HCT116 (cell line): Measurements from ENCODE around the gene SRSF7. TPM values are rescaled to one million over a fixed set of nuclear protein-coding genes. Genes with fewer than 3 reads are reported as not detected.

Experiments used
- ATAC-seq: fragments of 200-7000 bp; cut with Tn5 transposase; 2 replicates; pipeline ENCODE4 v1.9.1; 2020; ENCODE audit warnings: mild to moderate bottlenecking, moderate library complexity
- BruUV-seq: library from RNA; stranded (reverse); fragments of 400-500 nt; replicated peaks from 2 replicates; lab custom pipeline; 2021; lab: Mats Ljungman, UMichigan
- CTCF ChIA-PET: fragments of 300-600 bp; sonication (Branson Sonifier 250); formaldehyde crosslinking; loops from one replicate; lab custom pipeline; 2021; ENCODE audit warnings: antibody characterized with exemption; lab: Charles Lee
- POLR2A ChIA-PET: fragments of 300-600, 350-600 bp; sonication (Branson Sonifier 250); formaldehyde crosslinking; loops from one replicate; lab custom pipeline; 2021; ENCODE audit warnings: antibody characterized with exemption; lab: Charles Lee
- RAD21 ChIA-PET, 2 experiments: fragments of 300-600 bp; sonication (Branson Sonifier 250); formaldehyde crosslinking; loops; one replicate each; lab custom pipeline; 2023; ENCODE audit warnings: low total read pairs in 2 of 2; ENCODE audit not compliant: uncharacterized antibody in 2 of 2, unreplicated experiment in 2 of 2, low non-redundant PET in 1 of 2; lab: Charles Lee
- DNase-seq: peaks from one replicate; pipeline ENCODE4 v3.0.0-alpha.2; 2010; ENCODE audit warnings: low read depth, low spot score
- H2AFZ ChIP-seq: fragments of 200-600 bp; shearing (Covaris generic), sonication (generic); 2 replicates; pipeline ENCODE4 v1.6.1; 2017; ENCODE audit warnings: low read depth, mixed run types, mixed read lengths, antibody characterized with exemption, low read length; ENCODE audit not compliant: poor library complexity, severe bottlenecking
- H3K27ac ChIP-seq: 2 replicates; pipeline ENCODE4 v1.5.1; 2012; ENCODE audit warnings: low read depth, low read length
- H3K27me3 ChIP-seq: fragments of 200-600 bp; sonication (generic); 2 replicates; pipeline ENCODE4 v1.6.1; 2016; ENCODE audit warnings: mixed run types, low read length, mixed read lengths; ENCODE audit not compliant: insufficient read depth
- H3K36me3 ChIP-seq, 2 experiments: fragments of 200-500 bp in 1 of 2; fragments of 200-600 bp in 1 of 2; sonication (Bioruptor generic) in 1 of 2; sonication (generic) in 1 of 2; 2 replicates each; pipeline versions ENCODE4 v1.5.1 to v1.6.1; 2014 to 2016; ENCODE audit warnings: low read length in 2 of 2, inconsistent platforms in 1 of 2, mixed read lengths in 1 of 2, mixed run types in 1 of 2; ENCODE audit not compliant: insufficient read depth in 2 of 2, control insufficient read depth in 1 of 2
- H3K4me1 ChIP-seq, 2 experiments: fragments of 200-600 bp in 1 of 2; sonication (generic) in 1 of 2; 2 replicates each; pipeline versions ENCODE4 v1.5.1 to v1.6.1; 2012 to 2017; ENCODE audit warnings: low read length in 2 of 2, inconsistent platforms in 1 of 2, mild to moderate bottlenecking in 1 of 2, mixed read lengths in 1 of 2, mixed run types in 1 of 2, moderate library complexity in 1 of 2; ENCODE audit not compliant: insufficient read depth in 2 of 2, control insufficient read depth in 1 of 2
- H3K4me2 ChIP-seq: fragments of 200-600 bp; sonication (generic); 2 replicates; pipeline ENCODE4 v1.6.1; 2017; ENCODE audit warnings: mixed run types, low read length, mixed read lengths
- H3K4me3 ChIP-seq, 2 experiments: fragments of 200-600 bp in 1 of 2; sonication (generic) in 1 of 2; replicated peaks in 1 of 2; 2 replicates each; pipeline ENCODE4 v1.5.1; 2011 to 2016; ENCODE audit warnings: low read length in 2 of 2, control low read depth in 1 of 2, low read depth in 1 of 2, mild to moderate bottlenecking in 1 of 2, mixed read lengths in 1 of 2, mixed run types in 1 of 2
- H3K79me2 ChIP-seq: fragments of 200-600 bp; sonication (generic); 2 replicates; pipeline ENCODE4 v1.6.1; 2017; ENCODE audit warnings: mild to moderate bottlenecking, mixed run types, low read length, moderate library complexity, mixed read lengths; ENCODE audit not compliant: insufficient read depth
- H3K9ac ChIP-seq: fragments of 200-600 bp; sonication (generic); 2 replicates; pipeline ENCODE4 v1.6.1; 2016; ENCODE audit warnings: low read length, mixed read lengths
- H3K9me2 ChIP-seq: fragments of 200-600 bp; sonication (generic), shearing (Covaris generic); 2 replicates; pipeline ENCODE4 v1.6.1; 2017; ENCODE audit warnings: mixed run types, mild to moderate bottlenecking, moderate library complexity; ENCODE audit not compliant: insufficient read depth
- H3K9me3 ChIP-seq, 2 experiments: fragments of 200-500 bp in 1 of 2; fragments of 200-600 bp in 1 of 2; sonication (Bioruptor generic) in 1 of 2; sonication (generic) in 1 of 2; 2 replicates each; pipeline ENCODE4 v1.6.1; 2014 to 2017; ENCODE audit warnings: low read length in 2 of 2, mixed read lengths in 2 of 2, inconsistent platforms in 1 of 2, low read depth in 1 of 2, mild to moderate bottlenecking in 1 of 2, mixed run types in 1 of 2, moderate library complexity in 1 of 2; ENCODE audit not compliant: control insufficient read depth in 1 of 2, insufficient read depth in 1 of 2
- H4K20me1 ChIP-seq: fragments of 200-600 bp; sonication (generic), shearing (Covaris generic); 2 replicates; pipeline ENCODE4 v1.6.1; 2017; ENCODE audit warnings: mixed run types, mild to moderate bottlenecking, moderate library complexity; ENCODE audit not compliant: insufficient read depth
- CBX3 ChIP-seq: IDR thresholded peaks from 2 replicates; pipeline ENCODE4 v1.6.1; 2012; ENCODE audit warnings: low read depth
- EGR1 ChIP-seq: IDR thresholded peaks from 2 replicates; pipeline ENCODE4 v1.6.1; 2012; ENCODE audit warnings: low read depth
- EZH2 ChIP-seq: fragments of 200-600 bp; sonication (generic); IDR thresholded peaks from 2 replicates; pipeline ENCODE4 v1.6.1; 2017; ENCODE audit warnings: antibody characterized with exemption, mixed run types
- EZH2phosphoT487 ChIP-seq: fragments of 200-600 bp; IDR thresholded peaks from 2 replicates; pipeline ENCODE4 v1.6.1; 2018; ENCODE audit warnings: antibody characterized with exemption, borderline replicate concordance
- FOSL1 ChIP-seq: IDR thresholded peaks from 2 replicates; pipeline ENCODE4 v1.6.1; 2012; ENCODE audit warnings: low read depth
- JUND ChIP-seq: IDR thresholded peaks from 2 replicates; pipeline ENCODE4 v1.6.1; 2012
- POLR2A ChIP-seq: IDR thresholded peaks from 2 replicates; pipeline ENCODE4 v1.7.0; 2011; ENCODE audit warnings: borderline replicate concordance; ENCODE audit not compliant: insufficient read depth, insufficient read length; ENCODE audit errors: extremely low read depth
- POLR2AphosphoS5 ChIP-seq: IDR thresholded peaks from 2 replicates; pipeline ENCODE4 v1.6.1; 2011; ENCODE audit warnings: mild to moderate bottlenecking, low read depth, low read length, moderate library complexity
- RAD21 ChIP-seq: IDR thresholded peaks from 2 replicates; pipeline ENCODE4 v1.6.1; 2012; ENCODE audit warnings: low read depth, mild to moderate bottlenecking
- SIN3A ChIP-seq: IDR thresholded peaks from 2 replicates; pipeline ENCODE4 v1.6.1; 2012; ENCODE audit warnings: low read depth
- SRF ChIP-seq: IDR thresholded peaks from 2 replicates; pipeline ENCODE4 v1.6.1; 2012; ENCODE audit warnings: low read depth
- TCF7L2 ChIP-seq: IDR thresholded peaks from 2 replicates; pipeline ENCODE4 v1.7.0; 2011; ENCODE audit warnings: borderline replicate concordance, inconsistent platforms; ENCODE audit not compliant: insufficient read depth, insufficient read length; ENCODE audit errors: extremely low read depth
- YY1 ChIP-seq: IDR thresholded peaks from 2 replicates; pipeline ENCODE4 v1.6.1; 2011; ENCODE audit warnings: low read length, low read depth, moderate library complexity, mild to moderate bottlenecking; ENCODE audit not compliant: insufficient replicate concordance; ENCODE audit errors: extremely low read depth
- ZFX ChIP-seq: fragments of 450-650 bp; IDR thresholded peaks from 2 replicates; pipeline ENCODE4 v1.6.1; 2017
- ZNF274 ChIP-seq: fragments of 200-500 bp; sonication (Bioruptor generic); IDR thresholded peaks from 2 replicates; pipeline ENCODE4 v1.6.1; 2014; ENCODE audit warnings: mild to moderate bottlenecking, low read depth, low read length, inconsistent platforms
- intact Hi-C: fragments of 100-400 bp; cut with micrococcal nuclease; formaldehyde crosslinking; loops from 2 replicates; pipeline ENCODE4 v1.10.0; 2022
- total RNA-seq: library from RNA; stranded (reverse); gene quantifications from one replicate; pipeline ENCODE4 v1.2.1, GENCODE V29; 2021; ENCODE audit not compliant: unreplicated experiment
- TF ChIP-seq, protein P1 (sequence below): IDR thresholded peaks from 2 replicates; pipeline ENCODE4 v1.6.1; 2012
- TF ChIP-seq, protein P2 (sequence below), 3 experiments: fragments of 200-600 bp in 1 of 3; sonication (generic) in 1 of 3; IDR thresholded peaks in 2 of 3; conservative IDR thresholded peaks in 1 of 3; 2 replicates each; pipeline ENCODE4 v1.5.1; 2012 to 2017; ENCODE audit warnings: low read depth in 2 of 3, low read length in 2 of 3, antibody characterized with exemption in 1 of 3, borderline replicate concordance in 1 of 3, control low read depth in 1 of 3, mild to moderate bottlenecking in 1 of 3, mixed read lengths in 1 of 3, mixed run types in 1 of 3, moderate library complexity in 1 of 3; ENCODE audit not compliant: insufficient read depth in 1 of 3
- TF ChIP-seq, protein P3 (sequence below): IDR thresholded peaks from 2 replicates; pipeline ENCODE4 v1.6.1; 2012

SRSF7 gene
- total RNA-seq, 1 experiment from 2014 or later: 215 TPM

DNA sequence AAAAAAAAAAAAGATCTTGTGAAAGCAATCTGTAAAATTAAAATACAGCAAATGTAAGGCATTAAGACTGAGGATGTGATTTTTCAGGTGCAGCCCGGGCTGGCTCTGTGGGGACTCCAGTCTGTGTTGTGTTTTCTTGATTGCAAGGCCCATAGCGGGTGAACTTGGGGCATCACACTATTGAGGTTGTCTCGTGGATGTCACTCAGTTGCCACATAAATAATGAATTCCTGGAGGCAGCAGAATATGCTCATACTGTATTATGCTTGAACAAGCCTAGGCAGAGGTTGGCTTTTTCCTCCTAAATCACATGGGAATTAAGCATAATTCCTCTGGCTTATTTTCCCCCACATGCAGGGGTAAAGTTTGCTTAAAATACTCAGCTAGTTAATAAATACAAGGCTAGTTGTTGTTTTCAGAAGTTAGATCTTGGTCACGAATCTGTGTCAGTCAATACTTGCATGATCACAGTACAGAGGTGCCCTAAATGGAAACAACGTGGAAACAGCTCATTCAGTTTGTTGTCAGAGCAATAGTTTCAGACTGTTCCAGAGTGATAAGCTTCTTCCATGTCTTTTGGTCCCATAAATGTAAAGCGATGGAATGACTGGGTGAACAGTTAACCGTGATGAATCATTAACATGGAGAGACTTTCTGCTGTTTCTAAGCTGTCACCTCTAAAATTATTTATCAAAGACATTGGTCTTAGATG lies 43.2 kb upstream of the SRSF7 start:
- H3K9me2 ChIP-seq: no peaks in the 10 kb centered on the region
- no peaks in the 10 kb centered on the region for H4K20me1 ChIP-seq
- H3K4me3 ChIP-seq: no peak overlapping the region
- no peak overlapping the region for H3K9ac ChIP-seq
- ChIA-PET RAD21 (no interaction called here), POLR2A (no interaction called here), CTCF (no interaction called here)
- H2AFZ ChIP-seq: no peak overlapping the region
- ATAC-seq: no peak
- no peaks in the 10 kb centered on the region for H3K36me3 ChIP-seq
- intact Hi-C loops: no loop called here
- H3K4me1 ChIP-seq: peaks cover 0 to 8% of the 10 kb centered on the region in 2 experiments; a peak in 1 of 4 replicates
- BruUV-seq: no TSS peak
- no peak for DNase-seq
- no peak overlapping the region for H3K27ac ChIP-seq
- no peaks in the 10 kb centered on the region for H3K27me3 ChIP-seq
- H3K79me2 ChIP-seq: no peaks in the 10 kb centered on the region
- no peaks in the 10 kb centered on the region for H3K9me3 ChIP-seq
- H3K4me2 ChIP-seq: no peak overlapping the region
- TF ChIP-seq ZFX: no peak
- no peak for TF ChIP-seq JUND
- no peak for TF ChIP-seq FOSL1
- TF ChIP-seq RAD21: no peak
- TF ChIP-seq SRF: no peak
- no peak for TF ChIP-seq POLR2AphosphoS5
- no peak for TF ChIP-seq ZNF274
- TF ChIP-seq, protein P1, sequence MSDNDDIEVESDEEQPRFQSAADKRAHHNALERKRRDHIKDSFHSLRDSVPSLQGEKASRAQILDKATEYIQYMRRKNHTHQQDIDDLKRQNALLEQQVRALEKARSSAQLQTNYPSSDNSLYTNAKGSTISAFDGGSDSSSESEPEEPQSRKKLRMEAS: no peak
- TF ChIP-seq SIN3A: no peak
- TF ChIP-seq TCF7L2: no peak

DNA sequence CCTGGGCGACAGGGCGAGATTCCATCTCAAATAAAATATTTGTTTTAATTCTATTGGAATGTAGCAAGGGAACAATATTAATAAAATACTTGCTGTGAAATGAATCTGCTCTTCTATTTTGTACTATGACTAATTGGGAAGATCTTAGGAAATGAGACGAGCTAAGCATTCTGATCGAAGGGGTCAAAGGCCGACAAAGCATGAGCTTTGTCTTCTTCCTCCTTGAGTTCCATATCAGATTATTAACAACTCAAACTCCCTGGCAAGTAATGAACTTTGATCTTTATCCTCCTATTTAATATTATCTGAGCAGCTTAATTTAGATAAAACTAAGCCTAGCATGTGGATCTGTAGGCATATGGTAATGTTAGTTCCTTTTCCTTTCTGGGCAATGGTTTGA lies 42.4 kb upstream of the SRSF7 start:
- Histone ChIP-seq H3K9me3 (no peaks in the 10 kb centered on the region), H3K79me2 (no peaks in the 10 kb centered on the region), H4K20me1 (no peaks in the 10 kb centered on the region), H2AFZ (no peak overlapping the region), H3K4me3 (no peak overlapping the region), H3K4me1 (peaks cover 0 to 8% of the 10 kb centered on the region in 2 experiments; a peak in 1 of 4 replicates), H3K9me2 (no peaks in the 10 kb centered on the region), H3K27ac (no peak overlapping the region), H3K4me2 (no peak overlapping the region), H3K36me3 (no peaks in the 10 kb centered on the region), H3K27me3 (no peaks in the 10 kb centered on the region), H3K9ac (no peak overlapping the region)
- ChIA-PET RAD21 (no interaction called here), POLR2A (interaction anchor here (1.3 kb wide), 1 partner anchor 42 kb away, joined by 4 read pairs; the partner anchor contains the start of gene SRSF7), CTCF (no interaction called here)
- BruUV-seq: no TSS peak
- no peak for ATAC-seq
- no peak for DNase-seq
- no peak for TF ChIP-seq YY1
- TF ChIP-seq POLR2AphosphoS5: no peak
- no peak for TF ChIP-seq POLR2A
- no peak for TF ChIP-seq CBX3
- TF ChIP-seq, protein P2, sequence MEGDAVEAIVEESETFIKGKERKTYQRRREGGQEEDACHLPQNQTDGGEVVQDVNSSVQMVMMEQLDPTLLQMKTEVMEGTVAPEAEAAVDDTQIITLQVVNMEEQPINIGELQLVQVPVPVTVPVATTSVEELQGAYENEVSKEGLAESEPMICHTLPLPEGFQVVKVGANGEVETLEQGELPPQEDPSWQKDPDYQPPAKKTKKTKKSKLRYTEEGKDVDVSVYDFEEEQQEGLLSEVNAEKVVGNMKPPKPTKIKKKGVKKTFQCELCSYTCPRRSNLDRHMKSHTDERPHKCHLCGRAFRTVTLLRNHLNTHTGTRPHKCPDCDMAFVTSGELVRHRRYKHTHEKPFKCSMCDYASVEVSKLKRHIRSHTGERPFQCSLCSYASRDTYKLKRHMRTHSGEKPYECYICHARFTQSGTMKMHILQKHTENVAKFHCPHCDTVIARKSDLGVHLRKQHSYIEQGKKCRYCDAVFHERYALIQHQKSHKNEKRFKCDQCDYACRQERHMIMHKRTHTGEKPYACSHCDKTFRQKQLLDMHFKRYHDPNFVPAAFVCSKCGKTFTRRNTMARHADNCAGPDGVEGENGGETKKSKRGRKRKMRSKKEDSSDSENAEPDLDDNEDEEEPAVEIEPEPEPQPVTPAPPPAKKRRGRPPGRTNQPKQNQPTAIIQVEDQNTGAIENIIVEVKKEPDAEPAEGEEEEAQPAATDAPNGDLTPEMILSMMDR (IDR thresholded peaks at IDR 0.05 in 2 of 3, conservative IDR thresholded peaks at IDR 0.05 in 1 of 3; ENCODE audit: borderline replicate concordance in 1 of 3, insufficient read depth in 1 of 3, low read depth in 2 of 3, low read length in 2 of 3): no peak
- TF ChIP-seq, protein P3, sequence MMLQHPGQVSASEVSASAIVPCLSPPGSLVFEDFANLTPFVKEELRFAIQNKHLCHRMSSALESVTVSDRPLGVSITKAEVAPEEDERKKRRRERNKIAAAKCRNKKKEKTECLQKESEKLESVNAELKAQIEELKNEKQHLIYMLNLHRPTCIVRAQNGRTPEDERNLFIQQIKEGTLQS: no peak
- no peak for TF ChIP-seq EZH2
- no peak for TF ChIP-seq SRF
- TF ChIP-seq FOSL1: no peak
- no peak for TF ChIP-seq ZFX
- no peak for TF ChIP-seq EZH2phosphoT487
- no peak for TF ChIP-seq SIN3A
- TF ChIP-seq EGR1: no peak
- TF ChIP-seq RAD21: no peak
- intact Hi-C loops: no loop called here
